Neural crest cell (in vitro differentiated cells): ENCODE data around the gene PSMD8. TPM values are rescaled to one million over a fixed set of nuclear protein-coding genes. Genes with fewer than 3 reads are reported as not detected.
"Not testable (repeated sequence)": the region's sequence is repeated elsewhere in the genome, so short reads cannot be mapped to it uniquely, and the experiment has no call there.

ENCODE experiments used
- DNase-seq: peaks from one replicate; pipeline ENCODE4 v3.0.0; 2021; ENCODE audit warnings: low read depth, mixed read lengths, low spot score
- H3K27ac Mint-ChIP-seq: one replicate; pipeline ENCODE4 v1.8.0; 2021; ENCODE audit warnings: mild to moderate bottlenecking, mixed read lengths; ENCODE audit not compliant: unreplicated experiment
- H3K27me3 Mint-ChIP-seq: 2 replicates; pipeline ENCODE4 v1.8.0; 2021; ENCODE audit warnings: low read depth, mild to moderate bottlenecking, mixed read lengths
- H3K36me3 Mint-ChIP-seq: 2 replicates; pipeline ENCODE4 v1.8.0; 2021; ENCODE audit warnings: low read depth, mild to moderate bottlenecking, mixed read lengths
- H3K4me1 Mint-ChIP-seq: 2 replicates; pipeline ENCODE4 v1.8.0; 2021; ENCODE audit warnings: mixed read lengths
- H3K4me3 Mint-ChIP-seq: one replicate; pipeline ENCODE4 v1.8.0; 2021; ENCODE audit warnings: mild to moderate bottlenecking, mixed read lengths
- H3K9me3 Mint-ChIP-seq: 2 replicates; pipeline ENCODE4 v1.8.0; 2021; ENCODE audit warnings: mixed read lengths
- CTCF ChIP-seq: fragments of 200-600 bp; sonication (generic); conservative IDR thresholded peaks from 2 replicates; pipeline ENCODE4 v1.5.0; 2021; ENCODE audit warnings: antibody characterized with exemption, mild to moderate bottlenecking
- total RNA-seq: library from RNA; stranded (reverse); gene quantifications from 2 replicates; pipeline ENCODE4 v1.2.1, GENCODE V29; 2021

PSMD8 gene
- total RNA-seq, 1 donor from 2014 or later, result 186 TPM

GRCh38 chr19:38425222-38425809 is 50.9 kb downstream of the PSMD8 start:
- no peak overlapping the region for H3K4me3 Mint-ChIP-seq
- no peaks in the 10 kb centered on the region for H3K9me3 Mint-ChIP-seq
- H3K36me3 Mint-ChIP-seq, result no peaks in the 10 kb centered on the region
- DNase-seq, result no peak
- H3K27ac Mint-ChIP-seq, result no peak overlapping the region
- peaks cover 4% of the 10 kb centered on the region for H3K4me1 Mint-ChIP-seq
- no peak for TF ChIP-seq CTCF
- H3K27me3 Mint-ChIP-seq, result peaks cover under 1% of the 10 kb centered on the region

- no peak within 1 kb of the TSS for H3K4me3 Mint-ChIP-seq
- H3K36me3 Mint-ChIP-seq, result no peaks in the 10 kb centered on the region
- DNase-seq, result no peak
- no peaks in the 10 kb centered on the region for H3K9me3 Mint-ChIP-seq
- no peak for TF ChIP-seq CTCF
- no peaks in the 10 kb centered on the region for H3K27me3 Mint-ChIP-seq
- no peak within 1 kb of the TSS for H3K27ac Mint-ChIP-seq
- peaks cover 4% of the 10 kb centered on the region for H3K4me1 Mint-ChIP-seq
These were observed 51.6 kb downstream of the PSMD8 start, which contains the start of gene RASGRP4 for GRCh38 chr19:38425810-38426466. Gene RASGRP4, minus strand, starts transcription at chr19:38426219. Its CDS starts 128 bp downstream, at chr19:38426091.

- not testable (repeated sequence) for H3K27me3 Mint-ChIP-seq, DNase-seq, H3K4me1 Mint-ChIP-seq, H3K36me3 Mint-ChIP-seq, H3K9me3 Mint-ChIP-seq, H3K27ac Mint-ChIP-seq, H3K4me3 Mint-ChIP-seq
These were observed 52.8 kb downstream of the PSMD8 start for GRCh38 chr19:38427035-38427677.

GRCh38 chr19:38429055-38429810 is 54.9 kb downstream of the PSMD8 start:
- H3K4me1 Mint-ChIP-seq, result peaks cover 10% of the 10 kb centered on the region
- no peak overlapping the region for H3K4me3 Mint-ChIP-seq
- H3K27ac Mint-ChIP-seq, result no peak overlapping the region
- H3K36me3 Mint-ChIP-seq, result no peaks in the 10 kb centered on the region
- no peak for TF ChIP-seq CTCF
- H3K27me3 Mint-ChIP-seq, result peaks cover 6% of the 10 kb centered on the region
- DNase-seq, result no peak
- H3K9me3 Mint-ChIP-seq, result no peaks in the 10 kb centered on the region

- no peak overlapping the region for H3K4me3 Mint-ChIP-seq
- no peaks in the 10 kb centered on the region for H3K36me3 Mint-ChIP-seq
- H3K9me3 Mint-ChIP-seq, result no peaks in the 10 kb centered on the region
- peaks cover 9% of the 10 kb centered on the region for H3K27me3 Mint-ChIP-seq
- no peak for DNase-seq
- TF ChIP-seq CTCF, result no peak
- peaks cover 13% of the 10 kb centered on the region for H3K4me1 Mint-ChIP-seq
- no peak overlapping the region for H3K27ac Mint-ChIP-seq
These were observed 55.4 kb downstream of the PSMD8 start for GRCh38 chr19:38429811-38430156.
